Mammary epithelial cell (primary cell): ENCODE results near the gene PFKL.

Experiments
- EZH2 ChIP-seq: IDR thresholded peaks from 2 replicates; pipeline ENCODE4 v1.6.1; 2012; ENCODE audit warnings: low read length, inconsistent platforms, borderline replicate concordance
- TF ChIP-seq, protein P1 (sequence below), 2 donors: IDR thresholded peaks in 1 of 2; conservative IDR thresholded peaks in 1 of 2; 2 replicates each; pipeline ENCODE4 v1.5.1; 2011 to 2012; ENCODE audit warnings: inconsistent platforms in 2 of 2, low read length in 2 of 2, mild to moderate bottlenecking in 2 of 2, control low read depth in 1 of 2, low read depth in 1 of 2; ENCODE audit not compliant: insufficient read depth in 1 of 2; ENCODE audit errors: extremely low read depth in 1 of 2

DNA sequence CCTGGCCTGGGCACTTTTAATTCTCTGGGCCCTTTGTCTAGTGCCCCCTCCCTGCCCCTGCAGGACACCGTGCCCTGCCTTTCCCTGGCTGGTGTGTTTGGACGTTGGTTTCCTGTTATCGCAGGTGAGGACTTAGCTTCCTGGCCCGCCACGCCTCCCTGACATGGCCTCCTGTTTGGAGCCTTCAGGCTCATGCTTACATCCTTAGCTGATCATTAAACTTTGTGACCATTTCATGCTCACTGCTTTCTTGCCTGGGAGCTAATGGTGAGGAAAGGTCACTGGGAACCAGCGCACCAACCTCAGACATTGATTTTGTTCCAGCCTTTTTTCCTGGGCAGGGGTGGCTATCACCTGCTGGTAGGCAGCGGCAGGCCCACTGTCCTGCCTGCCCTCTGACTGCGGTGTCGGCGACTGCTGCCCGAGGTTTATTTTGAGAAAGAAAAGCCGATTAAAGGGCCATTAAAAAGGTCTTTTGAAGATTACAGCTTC lies 3.7 kb downstream of the PFKL start:
- TF ChIP-seq, protein P1, sequence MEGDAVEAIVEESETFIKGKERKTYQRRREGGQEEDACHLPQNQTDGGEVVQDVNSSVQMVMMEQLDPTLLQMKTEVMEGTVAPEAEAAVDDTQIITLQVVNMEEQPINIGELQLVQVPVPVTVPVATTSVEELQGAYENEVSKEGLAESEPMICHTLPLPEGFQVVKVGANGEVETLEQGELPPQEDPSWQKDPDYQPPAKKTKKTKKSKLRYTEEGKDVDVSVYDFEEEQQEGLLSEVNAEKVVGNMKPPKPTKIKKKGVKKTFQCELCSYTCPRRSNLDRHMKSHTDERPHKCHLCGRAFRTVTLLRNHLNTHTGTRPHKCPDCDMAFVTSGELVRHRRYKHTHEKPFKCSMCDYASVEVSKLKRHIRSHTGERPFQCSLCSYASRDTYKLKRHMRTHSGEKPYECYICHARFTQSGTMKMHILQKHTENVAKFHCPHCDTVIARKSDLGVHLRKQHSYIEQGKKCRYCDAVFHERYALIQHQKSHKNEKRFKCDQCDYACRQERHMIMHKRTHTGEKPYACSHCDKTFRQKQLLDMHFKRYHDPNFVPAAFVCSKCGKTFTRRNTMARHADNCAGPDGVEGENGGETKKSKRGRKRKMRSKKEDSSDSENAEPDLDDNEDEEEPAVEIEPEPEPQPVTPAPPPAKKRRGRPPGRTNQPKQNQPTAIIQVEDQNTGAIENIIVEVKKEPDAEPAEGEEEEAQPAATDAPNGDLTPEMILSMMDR (conservative IDR thresholded peaks at IDR 0.05 in 1 of 2, IDR thresholded peaks at IDR 0.05 in 1 of 2; ENCODE audit: extremely low read depth in 1 of 2, insufficient read depth in 1 of 2, low read depth in 1 of 2, low read length in 2 of 2) = no peak
- TF ChIP-seq EZH2 = no peak
